ENCODE data around the gene PHB1.
"Not testable (repeated sequence)": the region's sequence is repeated elsewhere in the genome, so short reads cannot be mapped to it uniquely, and the experiment has no call there.

Gene PHB1

DNA sequence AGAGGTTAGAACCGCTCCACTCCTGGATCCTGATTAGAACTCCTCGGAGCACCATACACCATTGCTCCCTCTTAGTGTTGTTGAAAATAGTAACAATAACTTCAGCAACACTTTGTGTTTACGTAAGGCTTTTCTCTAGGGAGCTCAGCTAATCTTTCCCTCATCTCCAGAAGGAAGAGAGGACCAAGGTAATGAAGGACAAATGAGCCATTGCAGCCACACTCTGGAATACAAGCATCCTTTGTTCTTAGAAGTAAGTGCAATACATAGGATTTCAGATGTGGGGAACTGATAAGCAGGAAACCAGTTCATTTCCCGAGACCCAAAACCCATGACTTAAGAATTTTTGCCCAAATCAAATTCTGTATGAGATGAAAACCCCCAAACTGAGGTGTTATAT is 29.7 kb downstream of the PHB1 start:
- H3K27ac Mint-ChIP-seq = no peak overlapping the region
- H3K4me3 Mint-ChIP-seq = no peak overlapping the region
- DNase-seq (no peak), ATAC-seq (no peak)
- peaks cover 28% of the 10 kb centered on the region for H3K4me1 Mint-ChIP-seq
- H3K27me3 Mint-ChIP-seq = no peaks in the 10 kb centered on the region
- H3K9me3 Mint-ChIP-seq = no peaks in the 10 kb centered on the region
- H3K36me3 Mint-ChIP-seq (ENCODE audit: low read depth) = no peaks in the 10 kb centered on the region

DNA sequence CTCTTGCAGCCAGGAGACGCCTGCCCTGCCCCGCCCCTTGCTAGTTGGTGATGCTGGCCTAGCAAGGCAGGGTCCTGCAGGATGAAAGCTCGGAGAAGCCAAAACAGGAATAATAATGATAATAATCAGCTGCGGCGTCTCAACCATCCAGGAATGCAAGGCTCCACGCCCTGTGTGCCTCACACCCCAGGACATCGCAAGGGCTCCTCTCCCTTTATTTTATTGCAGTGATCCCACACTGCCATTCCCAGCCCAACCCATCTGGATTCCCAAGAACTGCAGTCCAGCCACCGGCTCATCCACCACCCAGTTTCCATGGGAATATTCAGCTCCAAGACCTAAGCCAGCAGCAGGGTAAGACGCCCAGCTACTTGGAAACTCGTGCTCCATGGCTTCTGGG is 31.6 kb downstream of the PHB1 start:
- no peak for ATAC-seq
- Mint-ChIP-seq H3K27ac (no peak overlapping the region), H3K4me1 (peaks cover 11% of the 10 kb centered on the region)

DNA sequence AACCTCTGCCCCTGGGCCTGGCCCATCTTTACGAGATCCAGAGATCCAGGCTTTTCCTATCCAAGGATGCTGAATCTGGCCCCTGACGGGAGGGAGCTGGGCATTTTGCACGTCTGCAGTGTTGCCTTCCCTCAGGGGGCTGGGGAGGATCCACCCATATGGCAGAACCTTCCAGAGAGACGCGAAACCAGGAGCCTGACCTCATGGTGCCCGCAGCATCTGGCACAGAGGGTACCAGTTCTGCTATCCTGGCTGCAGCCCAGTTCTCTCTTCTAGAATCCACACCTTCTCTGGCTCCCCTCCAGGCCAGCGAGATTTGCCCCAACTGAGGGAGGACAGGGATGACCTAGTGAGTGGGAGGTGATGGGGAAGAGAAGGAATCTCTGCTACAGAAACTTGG is 32.1 kb downstream of the PHB1 start:
- Mint-ChIP-seq H3K4me3 (no peak overlapping the region), H3K4me1 (peaks cover 6% of the 10 kb centered on the region), H3K36me3 (ENCODE audit: low read depth) (no peaks in the 10 kb centered on the region), H3K27me3 (no peaks in the 10 kb centered on the region), H3K27ac (no peak overlapping the region), H3K9me3 (no peaks in the 10 kb centered on the region)
- ATAC-seq = no peak
- DNase-seq = no peak

More for the DNA sequence above, 31.6 kb downstream of the PHB1 start:
- no peaks in the 10 kb centered on the region for H3K9me3 Mint-ChIP-seq
- DNase-seq = no peak
- H3K36me3 Mint-ChIP-seq (ENCODE audit: low read depth) = no peaks in the 10 kb centered on the region
- H3K4me3 Mint-ChIP-seq = no peak overlapping the region
- H3K27me3 Mint-ChIP-seq = no peaks in the 10 kb centered on the region

DNA sequence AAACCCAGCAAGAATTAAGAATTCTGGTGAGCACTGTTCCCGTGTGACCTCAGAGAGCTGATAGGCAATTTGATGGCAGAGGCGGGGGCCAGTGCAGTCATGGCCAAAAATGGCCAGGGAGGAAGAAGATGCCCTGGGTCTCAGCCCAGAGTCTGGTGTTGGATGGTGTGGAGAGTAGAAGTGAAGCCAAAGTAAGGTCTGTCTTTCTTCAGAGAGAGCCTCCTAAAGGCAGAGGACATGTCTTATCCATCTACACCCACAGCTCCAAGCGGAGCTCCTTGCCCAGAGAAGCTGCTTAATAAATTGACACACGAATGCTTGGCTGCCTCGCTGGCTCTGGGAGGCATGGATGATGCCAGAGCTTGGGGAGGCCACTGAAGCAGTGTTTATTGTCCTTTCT is 32.9 kb downstream of the PHB1 start:
- no peaks in the 10 kb centered on the region for H3K27me3 Mint-ChIP-seq
- no peak overlapping the region for H3K4me3 Mint-ChIP-seq
- H3K36me3 Mint-ChIP-seq (ENCODE audit: low read depth) = no peaks in the 10 kb centered on the region
- H3K27ac Mint-ChIP-seq = no peak overlapping the region
- ATAC-seq (no peak), DNase-seq (no peak)
- H3K9me3 Mint-ChIP-seq = no peaks in the 10 kb centered on the region
- no peaks in the 10 kb centered on the region for H3K4me1 Mint-ChIP-seq

DNA sequence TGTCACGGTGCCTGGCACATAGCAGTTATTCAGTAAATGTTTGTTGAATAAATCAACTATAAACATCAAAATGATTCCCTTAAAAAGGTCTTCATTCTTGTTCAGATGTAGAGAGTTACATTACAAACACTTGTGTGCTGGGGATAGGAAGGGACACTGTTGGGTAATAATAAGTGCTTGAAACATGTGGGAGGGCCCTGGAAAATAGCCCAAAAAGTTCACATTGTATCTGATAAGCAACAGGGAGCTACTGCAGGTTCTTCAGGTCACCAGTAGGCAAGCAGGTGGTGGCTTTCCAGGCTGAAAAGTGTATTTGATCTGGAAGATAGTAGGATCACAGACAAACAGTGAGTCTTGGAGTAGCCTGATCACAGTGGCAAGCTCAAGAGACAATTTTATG is 33.6 kb downstream of the PHB1 start:
- H3K27me3 Mint-ChIP-seq = no peaks in the 10 kb centered on the region
- H3K4me3 Mint-ChIP-seq = no peak overlapping the region
- no peaks in the 10 kb centered on the region for H3K36me3 Mint-ChIP-seq (ENCODE audit: low read depth)
- H3K9me3 Mint-ChIP-seq = no peaks in the 10 kb centered on the region
- no peaks in the 10 kb centered on the region for H3K4me1 Mint-ChIP-seq
- no peak for DNase-seq
- ATAC-seq = no peak
- no peak overlapping the region for H3K27ac Mint-ChIP-seq

DNA sequence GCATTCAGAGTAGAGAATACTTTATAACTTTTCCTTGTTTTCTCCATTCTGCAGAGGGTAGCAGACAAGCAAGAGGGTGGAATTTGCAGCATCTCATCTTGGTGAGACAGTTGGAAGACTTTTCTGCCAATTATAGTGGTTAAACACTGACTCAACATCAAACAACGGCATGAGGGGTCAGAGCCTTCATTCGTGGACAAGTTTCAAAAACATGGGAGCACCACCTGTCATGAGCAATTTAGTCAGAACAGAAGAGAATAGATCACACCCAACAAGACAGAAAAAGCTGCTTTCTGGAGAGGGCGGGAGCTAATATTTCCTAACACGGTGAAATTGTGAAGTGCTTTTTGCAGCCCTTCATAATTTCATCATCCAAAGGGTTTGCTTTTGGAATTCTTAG is 34.8 kb downstream of the PHB1 start:
- no peaks in the 10 kb centered on the region for H3K4me1 Mint-ChIP-seq
- no peaks in the 10 kb centered on the region for H3K36me3 Mint-ChIP-seq (ENCODE audit: low read depth)
- ATAC-seq = no peak
- no peak overlapping the region for H3K27ac Mint-ChIP-seq
- H3K4me3 Mint-ChIP-seq = no peak overlapping the region
- H3K9me3 Mint-ChIP-seq = no peaks in the 10 kb centered on the region
- DNase-seq = no peak
- no peaks in the 10 kb centered on the region for H3K27me3 Mint-ChIP-seq

DNA sequence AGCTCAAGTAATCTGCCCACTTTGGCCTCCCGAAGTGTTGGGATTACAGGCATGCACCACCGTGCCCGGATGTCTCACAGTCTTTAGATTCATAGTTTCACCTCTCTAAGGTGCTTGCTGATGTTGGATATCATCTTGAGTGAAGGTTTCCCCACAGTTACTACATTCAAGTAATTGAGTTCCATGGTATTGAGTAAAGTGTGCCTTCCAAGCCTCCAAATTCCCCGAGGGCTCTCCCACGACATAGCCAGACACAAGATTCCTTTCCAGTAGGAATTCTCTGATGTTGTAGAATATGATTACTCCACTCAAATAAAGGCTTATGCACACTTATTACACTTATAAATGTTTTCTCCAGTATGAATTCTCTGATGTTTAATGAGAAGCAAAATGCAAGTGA is 36.4 kb downstream of the PHB1 start:
- no peaks in the 10 kb centered on the region for H3K9me3 Mint-ChIP-seq
- no peaks in the 10 kb centered on the region for H3K4me1 Mint-ChIP-seq
- H3K4me3 Mint-ChIP-seq = no peak overlapping the region
- no peak overlapping the region for H3K27ac Mint-ChIP-seq
- DNase-seq (no peak), ATAC-seq (no peak)
- H3K27me3 Mint-ChIP-seq = no peaks in the 10 kb centered on the region
- H3K36me3 Mint-ChIP-seq (ENCODE audit: low read depth) = no peaks in the 10 kb centered on the region

DNA sequence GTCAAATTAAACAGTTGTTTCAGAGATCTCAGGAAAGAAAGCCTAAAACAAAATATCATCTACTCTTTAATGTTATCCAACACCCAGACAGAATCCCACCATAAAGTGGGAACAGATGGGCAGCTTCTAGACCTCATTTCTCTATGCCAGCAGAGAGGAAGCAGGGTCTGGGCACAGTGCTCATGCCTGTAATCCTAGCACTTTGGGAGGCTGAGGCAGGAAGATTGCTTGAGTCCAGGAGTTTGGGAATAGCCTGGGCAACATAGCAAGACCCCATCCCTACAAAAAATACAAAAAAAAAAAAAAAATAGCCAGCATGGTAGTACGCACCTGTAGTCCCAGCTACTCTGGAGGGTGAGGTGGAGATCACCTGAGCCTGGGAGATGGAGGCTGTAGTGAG is 39.1 kb downstream of the PHB1 start:
- ATAC-seq (no peak), DNase-seq (no peak)
- H3K27me3 Mint-ChIP-seq = no peaks in the 10 kb centered on the region
- H3K36me3 Mint-ChIP-seq (ENCODE audit: low read depth) = no peaks in the 10 kb centered on the region
- H3K27ac Mint-ChIP-seq = no peak overlapping the region
- no peak overlapping the region for H3K4me3 Mint-ChIP-seq
- H3K9me3 Mint-ChIP-seq = no peaks in the 10 kb centered on the region
- H3K4me1 Mint-ChIP-seq = peaks cover 3% of the 10 kb centered on the region

DNA sequence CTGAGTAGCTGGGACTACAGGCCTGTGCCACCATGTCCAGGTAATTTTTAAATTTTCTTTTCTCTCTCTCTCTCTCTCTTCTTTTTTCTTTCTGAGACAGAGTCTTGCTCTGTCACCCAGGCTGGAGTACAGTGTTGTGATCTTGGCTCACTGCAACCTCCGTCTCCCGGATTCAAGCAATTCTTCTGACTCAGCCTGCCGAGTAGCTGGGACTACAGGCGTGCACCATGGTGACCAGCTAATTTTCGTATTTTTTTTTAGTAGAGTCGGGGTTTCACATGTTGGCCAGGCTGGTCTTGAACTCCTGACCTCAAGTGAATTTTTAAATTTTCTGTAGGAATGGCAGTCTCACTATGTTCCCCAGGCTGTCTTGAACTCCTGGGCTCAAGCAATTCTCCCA is 41.6 kb downstream of the PHB1 start:
- Mint-ChIP-seq H3K9me3 (no peaks in the 10 kb centered on the region), H3K4me1 (peaks cover 3% of the 10 kb centered on the region), H3K36me3 (ENCODE audit: low read depth) (no peaks in the 10 kb centered on the region), H3K4me3 (no peak overlapping the region), H3K27me3 (no peaks in the 10 kb centered on the region), H3K27ac (no peak overlapping the region)
- no peak for DNase-seq
- ATAC-seq = no peak

DNA sequence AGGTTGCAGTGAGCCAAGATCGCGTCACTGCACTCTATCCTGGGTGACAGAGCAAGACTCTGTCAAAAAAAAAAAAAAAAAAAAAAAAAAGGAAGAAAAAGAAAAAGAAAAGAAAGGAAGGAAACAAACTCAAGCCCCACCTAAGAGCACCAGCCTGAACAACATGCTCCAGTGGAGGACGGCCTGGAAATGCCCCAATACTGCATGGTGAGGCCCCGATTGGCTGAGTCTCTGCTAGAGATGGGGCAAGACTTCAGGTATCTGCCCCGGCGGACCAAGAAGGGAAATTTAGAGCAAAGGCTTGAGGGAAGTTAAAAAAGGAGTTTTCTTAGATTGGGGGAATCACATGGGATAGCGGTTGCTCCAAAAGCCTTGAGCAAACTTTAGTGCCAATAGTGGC is 42.3 kb downstream of the PHB1 start:
- Mint-ChIP-seq H3K4me1 (peaks cover 3% of the 10 kb centered on the region), H3K9me3 (no peaks in the 10 kb centered on the region), H3K27ac (no peak overlapping the region), H3K27me3 (no peaks in the 10 kb centered on the region), H3K4me3 (no peak overlapping the region), H3K36me3 (ENCODE audit: low read depth) (no peaks in the 10 kb centered on the region)
- DNase-seq = no peak
- ATAC-seq = no peak

DNA sequence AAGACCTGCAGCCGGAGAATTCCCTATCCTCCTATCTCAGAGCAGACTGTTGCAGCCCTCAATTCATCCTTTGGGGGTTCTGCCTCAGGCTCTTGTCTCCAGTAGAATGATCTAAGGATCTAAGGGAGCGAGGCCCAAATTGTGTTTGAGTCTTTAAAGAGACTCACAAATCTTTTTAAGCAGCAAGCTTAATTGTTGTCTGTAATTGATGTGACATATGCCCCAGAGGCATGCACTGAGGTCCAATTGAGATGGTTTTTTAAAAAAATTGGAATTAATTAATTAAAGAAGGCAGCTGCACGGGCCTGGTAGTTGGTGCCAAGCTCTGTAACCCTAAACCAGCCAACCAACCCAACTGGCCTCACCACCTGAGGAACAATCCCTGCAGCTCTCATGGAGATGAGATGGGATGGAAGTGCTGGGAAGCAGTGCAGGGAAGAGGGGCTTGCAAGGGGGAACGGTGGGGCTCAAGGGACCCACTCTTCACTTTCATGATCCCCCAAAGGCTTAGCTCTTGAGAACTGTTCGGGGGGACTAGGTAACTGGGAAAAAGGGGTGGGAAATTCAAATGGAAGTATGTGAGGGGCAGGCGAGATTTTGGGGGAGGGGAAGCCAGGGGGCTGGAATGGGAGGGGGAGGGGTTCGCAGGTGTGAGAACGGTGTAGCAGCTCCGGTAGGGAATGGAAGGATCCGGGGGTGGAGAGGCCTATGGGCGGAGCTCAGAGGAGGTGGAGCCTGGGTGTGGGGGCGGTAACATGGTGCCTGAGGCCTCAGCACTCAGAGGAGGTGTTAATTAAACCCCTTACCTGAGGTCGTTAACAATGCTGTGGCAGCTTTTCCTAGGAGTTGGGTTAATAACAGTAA is 43.5 kb downstream of the PHB1 start:
- Mint-ChIP-seq H3K9me3 (no peaks in the 10 kb centered on the region), H3K4me1 (peaks cover 3% of the 10 kb centered on the region), H3K36me3 (ENCODE audit: low read depth) (no peaks in the 10 kb centered on the region), H3K27me3 (no peaks in the 10 kb centered on the region), H3K27ac (no peak overlapping the region), H3K4me3 (no peak overlapping the region)
- ATAC-seq = no peak
- DNase-seq = no peak

DNA sequence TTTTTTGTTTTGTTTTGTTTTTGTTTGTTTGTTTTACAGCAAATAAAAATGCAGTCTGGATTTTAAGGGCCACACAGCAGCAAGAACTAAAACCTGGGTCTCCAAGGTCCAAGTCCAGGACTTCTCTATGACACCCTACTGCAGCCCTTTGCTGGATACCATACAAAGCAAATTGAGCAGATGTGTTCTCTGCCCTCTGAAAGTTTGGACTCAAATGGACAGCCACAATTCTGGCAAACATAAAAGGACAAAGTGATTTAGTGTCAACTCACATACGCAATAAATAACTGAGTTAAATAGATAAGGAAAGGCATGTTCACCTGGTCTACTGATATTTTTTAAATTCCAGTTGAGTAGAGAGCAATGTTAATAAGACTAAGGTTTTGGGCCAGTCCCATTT is 44.9 kb downstream of the PHB1 start:
- H3K4me3 Mint-ChIP-seq = no peak overlapping the region
- H3K36me3 Mint-ChIP-seq (ENCODE audit: low read depth) = no peaks in the 10 kb centered on the region
- H3K27me3 Mint-ChIP-seq = no peaks in the 10 kb centered on the region
- ATAC-seq = no peak
- H3K27ac Mint-ChIP-seq = no peak overlapping the region
- no peaks in the 10 kb centered on the region for H3K9me3 Mint-ChIP-seq
- DNase-seq = no peak
- peaks cover 11% of the 10 kb centered on the region for H3K4me1 Mint-ChIP-seq

DNA sequence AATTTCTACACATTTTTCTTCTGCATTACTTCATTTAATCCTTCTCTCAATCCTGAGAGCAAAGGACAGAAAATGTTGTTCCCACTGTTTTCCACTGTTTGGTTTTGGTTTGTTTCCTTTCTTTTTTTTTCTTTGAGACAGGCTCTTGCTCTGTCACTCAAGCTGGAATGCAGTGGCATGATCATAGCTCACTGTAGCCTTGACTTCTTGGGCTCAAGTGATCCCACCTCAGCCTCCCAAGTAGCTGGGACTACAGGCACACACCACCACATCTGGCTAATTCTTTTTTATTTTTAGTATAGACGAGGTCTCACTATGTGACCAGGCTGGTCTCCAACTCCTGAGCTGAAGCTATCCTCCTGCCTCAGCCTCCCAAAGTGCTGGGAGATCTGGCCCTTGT is 45.6 kb downstream of the PHB1 start:
- H3K36me3 Mint-ChIP-seq (ENCODE audit: low read depth) = no peaks in the 10 kb centered on the region
- ATAC-seq = no peak
- no peak overlapping the region for H3K27ac Mint-ChIP-seq
- H3K27me3 Mint-ChIP-seq = no peaks in the 10 kb centered on the region
- no peaks in the 10 kb centered on the region for H3K9me3 Mint-ChIP-seq
- peaks cover 11% of the 10 kb centered on the region for H3K4me1 Mint-ChIP-seq
- no peak for DNase-seq
- H3K4me3 Mint-ChIP-seq = no peak overlapping the region

DNA sequence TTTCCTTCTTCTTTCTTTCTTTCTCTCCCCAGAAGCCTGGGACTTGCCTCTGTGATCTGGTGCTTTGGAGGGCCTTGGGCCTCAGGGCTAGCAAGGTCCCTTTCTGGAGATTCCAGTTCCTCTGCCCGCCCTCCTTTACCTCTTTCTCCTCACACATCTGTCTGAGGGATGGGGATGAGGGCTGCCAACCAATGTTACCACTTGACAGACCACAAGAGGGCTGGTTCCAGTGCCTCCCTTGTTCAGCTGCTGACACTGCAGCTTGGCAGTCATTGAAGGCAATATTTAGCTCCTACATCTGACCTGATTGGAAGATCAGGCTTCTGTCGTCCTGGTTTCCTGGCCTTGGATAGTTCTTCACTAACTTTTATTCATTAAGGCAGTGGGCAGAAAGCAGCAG is 49.0 kb downstream of the PHB1 start:
- no peak overlapping the region for H3K27ac Mint-ChIP-seq
- no peaks in the 10 kb centered on the region for H3K36me3 Mint-ChIP-seq (ENCODE audit: low read depth)
- no peaks in the 10 kb centered on the region for H3K9me3 Mint-ChIP-seq
- H3K4me1 Mint-ChIP-seq = peaks cover 17% of the 10 kb centered on the region
- DNase-seq (peak; percentile 38), ATAC-seq (no peak)
- peaks cover 2% of the 10 kb centered on the region for H3K27me3 Mint-ChIP-seq
- H3K4me3 Mint-ChIP-seq = no peak overlapping the region

DNA sequence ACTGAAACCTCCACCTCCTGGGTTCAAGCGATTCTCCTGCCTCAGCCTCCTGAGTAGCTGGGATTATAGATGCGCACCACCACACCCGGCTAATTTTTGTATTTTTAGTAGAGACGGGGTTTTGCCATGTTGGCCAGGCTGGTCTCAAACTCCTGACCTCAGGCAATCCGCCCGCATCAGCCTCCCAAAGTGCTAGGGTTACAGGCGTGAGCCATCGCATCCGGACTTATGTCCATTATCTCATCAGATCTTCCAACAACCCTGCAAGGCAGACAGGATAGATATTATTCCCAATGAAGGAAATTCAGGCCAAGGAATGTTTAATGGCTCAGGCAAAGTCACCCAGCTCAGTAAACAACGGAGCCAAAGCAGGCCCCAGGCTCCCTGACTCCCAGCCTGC is 49.6 kb downstream of the PHB1 start:
- H3K27me3 Mint-ChIP-seq; H3K36me3 Mint-ChIP-seq (ENCODE audit: low read depth); DNase-seq; H3K9me3 Mint-ChIP-seq; H3K4me3 Mint-ChIP-seq; H3K27ac Mint-ChIP-seq; ATAC-seq: not testable (repeated sequence)
- peaks cover 22% of the 10 kb centered on the region for H3K4me1 Mint-ChIP-seq

DNA sequence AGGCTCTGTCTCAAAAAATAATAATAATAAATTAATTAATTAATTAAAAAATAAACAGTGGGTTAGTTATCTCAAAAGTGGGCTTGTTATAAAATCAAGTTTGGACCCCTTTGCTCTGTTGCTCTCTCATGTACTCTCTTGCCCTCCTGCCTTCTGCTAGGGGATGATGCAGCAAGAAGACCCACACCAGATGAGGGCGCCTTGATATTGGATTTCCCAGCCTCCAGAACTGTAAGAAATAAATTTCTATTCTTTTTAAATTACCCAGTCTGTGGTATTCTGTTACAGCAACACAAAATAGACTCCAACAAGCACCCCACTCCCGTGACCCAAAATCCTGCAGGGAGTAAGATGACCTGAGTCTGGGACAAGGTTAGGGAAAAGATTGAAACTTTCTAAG is 50.6 kb downstream of the PHB1 start:
- Mint-ChIP-seq H3K27ac (no peak overlapping the region), H3K4me3 (no peak overlapping the region), H3K27me3 (peaks cover 2% of the 10 kb centered on the region), H3K4me1 (peaks cover 32% of the 10 kb centered on the region), H3K36me3 (ENCODE audit: low read depth) (no peaks in the 10 kb centered on the region), H3K9me3 (no peaks in the 10 kb centered on the region)
- DNase-seq (no peak), ATAC-seq (no peak)

All from activated naive CD8-positive, alpha-beta T cell treated with anti-CD3 and anti-CD28 coated beads, Interleukin-2, amount 50 U/mL, for 24 hours (primary cell).